SW 1271 (cell line): ENCODE measurements around the gene SUB1.

Experiments
- DNase-seq, 2 experiments: peaks; one replicate each; lab custom pipeline; 2025; lab: John Stamatoyannopoulos, UW

SUB1 gene

DNA sequence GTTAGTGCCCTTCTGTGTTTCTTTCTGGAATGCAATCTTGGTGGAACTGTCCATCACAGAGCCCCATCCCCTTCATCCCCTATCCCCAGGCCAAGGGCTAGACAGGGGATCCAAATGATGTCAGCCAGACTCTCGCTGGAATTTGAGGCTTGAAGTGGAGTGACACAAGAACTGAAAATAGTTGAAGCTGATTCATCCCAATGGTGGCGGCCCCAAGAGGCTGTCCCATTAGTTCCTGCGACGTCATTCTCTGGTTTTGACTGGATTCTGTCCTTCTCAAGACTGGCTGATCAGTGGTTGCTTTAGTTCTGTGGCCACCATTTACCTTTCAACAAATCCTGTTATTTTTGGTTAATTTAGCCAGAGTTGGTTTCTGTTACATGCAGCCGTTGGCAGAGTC is 59.9 kb downstream of the SUB1 start:
- no peak for DNase-seq

DNA sequence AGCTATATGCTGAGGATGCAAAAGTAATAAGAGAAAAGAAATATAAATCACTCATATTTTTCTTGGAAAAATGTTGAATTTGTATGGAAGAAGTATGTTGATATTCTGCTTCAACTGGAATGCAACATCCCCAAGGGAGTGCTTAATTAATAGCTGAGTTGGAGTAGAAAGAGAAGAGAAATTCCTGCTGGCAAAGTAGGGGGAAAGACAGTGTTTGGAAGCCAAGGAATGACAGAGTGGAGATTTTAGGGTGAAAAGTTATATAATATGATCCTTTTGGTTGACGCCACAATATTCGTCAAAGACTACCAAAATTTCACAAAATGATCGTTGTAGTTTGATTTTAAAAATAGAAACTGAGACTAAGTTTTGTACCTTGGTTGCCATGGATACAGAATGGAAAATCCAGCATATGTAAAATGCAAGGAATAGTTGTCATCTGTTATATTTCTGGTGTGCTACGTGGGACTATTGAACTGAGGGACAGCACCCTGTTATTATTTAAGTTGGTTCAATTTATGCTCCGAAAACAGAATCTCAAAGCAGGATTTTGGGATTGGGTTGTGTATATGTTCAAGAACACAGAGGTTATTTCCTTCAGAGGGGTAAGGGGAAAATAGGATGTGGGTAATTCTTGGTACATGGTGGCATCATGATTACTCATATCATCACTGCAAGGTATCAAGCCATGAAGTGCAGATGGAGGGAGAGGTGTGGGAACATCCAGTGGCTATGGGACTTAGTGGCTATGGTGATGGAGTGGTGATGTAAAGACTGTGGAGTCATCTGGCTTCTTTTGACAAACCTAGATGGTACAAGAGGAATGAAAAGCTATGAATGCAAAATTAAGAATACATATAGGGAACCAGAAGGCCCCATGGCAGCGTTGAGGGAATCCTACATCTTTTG is 61.0 kb downstream of the SUB1 start:
- DNase-seq = no peak

DNA sequence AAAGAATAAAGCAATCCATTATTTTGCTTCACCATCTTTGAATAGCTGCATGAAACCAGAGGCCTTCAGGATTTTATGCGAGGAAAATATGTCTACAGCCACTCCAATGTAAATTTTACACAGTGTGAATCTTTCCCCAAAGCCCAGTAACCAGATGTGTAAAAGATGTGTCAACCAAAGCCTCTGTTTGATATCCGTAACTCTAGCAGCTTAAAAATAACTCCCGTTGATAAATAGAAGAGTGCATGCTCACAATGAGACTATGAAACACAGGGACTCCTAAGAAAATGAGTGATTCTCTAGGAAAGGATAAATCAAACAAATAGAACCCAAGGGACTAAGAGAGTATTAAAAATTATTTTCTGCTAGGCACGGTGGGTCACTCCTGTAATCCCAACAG is 65.7 kb downstream of the SUB1 start:
- no peak for DNase-seq

DNA sequence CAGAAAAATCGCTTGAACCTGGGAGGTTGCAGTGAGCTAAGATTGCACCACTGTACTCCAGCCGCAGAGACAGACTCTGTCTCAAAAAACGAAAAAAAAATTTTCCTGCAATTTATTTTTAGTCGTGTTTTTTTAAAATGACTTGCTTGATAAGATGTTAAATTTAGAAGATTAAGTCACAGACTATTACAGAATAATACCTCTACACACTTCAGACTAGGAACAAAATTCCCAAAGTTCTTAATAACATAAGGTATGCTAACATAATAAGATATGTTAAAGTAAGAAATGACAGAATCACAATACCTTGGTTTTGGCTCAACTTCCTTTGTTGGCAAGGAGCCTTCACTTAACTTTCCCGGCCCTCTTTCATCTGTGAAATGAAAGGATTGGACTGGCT is 66.3 kb downstream of the SUB1 start:
- no peak for DNase-seq
